Liver (tissue), 9 donors: Measurements from ENCODE around the gene AATK. TPM values are rescaled to one million over a fixed set of nuclear protein-coding genes. Genes with fewer than 3 reads are reported as not detected.
A peak's percentile ranks its signal among the peaks of the same experiment; 100 is the strongest.

Experiments used
- DNase-seq: peaks from one replicate; pipeline ENCODE4 v3.0.0-alpha.2; 2017; ENCODE audit warnings: low spot score
- H3K27ac ChIP-seq, 2 donors: one replicate each; pipeline ENCODE4 v1.7.0; 2013; ENCODE audit warnings: inconsistent platforms in 2 of 2, low read length in 2 of 2, control low read depth in 1 of 2, low read depth in 1 of 2, mild to moderate bottlenecking in 1 of 2
- H3K27me3 ChIP-seq, 4 donors: one replicate each; pipeline versions ENCODE4 v1.6.1 to v1.7.0; 2013; ENCODE audit warnings: low read length in 3 of 4, inconsistent platforms in 1 of 4, mild to moderate bottlenecking in 1 of 4, moderate library complexity in 1 of 4; ENCODE audit not compliant: control insufficient read depth in 4 of 4, insufficient read depth in 4 of 4
- H3K36me3 ChIP-seq, 4 donors: one replicate each; pipeline versions ENCODE4 v1.6.1 to v1.7.0; 2013; ENCODE audit warnings: low read length in 3 of 4, mild to moderate bottlenecking in 3 of 4, low read depth in 1 of 4, moderate library complexity in 1 of 4; ENCODE audit not compliant: control insufficient read depth in 4 of 4, insufficient read depth in 3 of 4
- H3K4me1 ChIP-seq, 4 donors: one replicate each; pipeline versions ENCODE4 v1.6.1 to v1.7.0; 2013; ENCODE audit warnings: low read length in 3 of 4, mild to moderate bottlenecking in 3 of 4, moderate library complexity in 1 of 4; ENCODE audit not compliant: control insufficient read depth in 4 of 4, insufficient read depth in 4 of 4
- H3K4me3 ChIP-seq, 3 donors: one replicate each; pipeline versions ENCODE4 v1.6.1 to v1.7.0; 2013; ENCODE audit warnings: low read length in 3 of 3, control low read depth in 1 of 3, low read depth in 1 of 3, mild to moderate bottlenecking in 1 of 3
- H3K9ac ChIP-seq, 2 donors: one replicate each; pipeline ENCODE4 v1.7.0; 2013; ENCODE audit warnings: low read length in 2 of 2, mild to moderate bottlenecking in 2 of 2, moderate library complexity in 2 of 2, control low read depth in 1 of 2, low read depth in 1 of 2
- H3K9me3 ChIP-seq, 4 donors: one replicate each; pipeline versions ENCODE4 v1.6.1 to v1.7.0; 2013; ENCODE audit warnings: low read length in 3 of 4; ENCODE audit not compliant: control insufficient read depth in 4 of 4
- ATF3 ChIP-seq: IDR thresholded peaks from 2 replicates; pipeline ENCODE4 v1.6.1; 2016; ENCODE audit warnings: antibody characterized with exemption
- CTCF ChIP-seq: fragments of 150-350 bp; IDR thresholded peaks from 2 replicates; pipeline ENCODE4 v1.5.1; 2017; ENCODE audit warnings: improper control_type of control experiment, low read depth, low read length; ENCODE audit not compliant: missing input control
- EGR1 ChIP-seq, 2 donors: IDR thresholded peaks; 2 replicates each; pipeline ENCODE4 v1.6.1; 2016 to 2018; ENCODE audit warnings: antibody characterized with exemption in 2 of 2, low read depth in 2 of 2
- FOXA1 ChIP-seq: IDR thresholded peaks from 2 replicates; pipeline ENCODE4 v1.6.1; 2016; ENCODE audit warnings: antibody characterized with exemption
- FOXA2 ChIP-seq: IDR thresholded peaks from 2 replicates; pipeline ENCODE4 v1.6.1; 2016; ENCODE audit warnings: antibody characterized with exemption
- GABPA ChIP-seq, 2 donors: IDR thresholded peaks in 1 of 2; conservative IDR thresholded peaks in 1 of 2; 2 replicates each; pipeline ENCODE4 v1.6.1; 2016; ENCODE audit warnings: antibody characterized with exemption in 2 of 2, mild to moderate bottlenecking in 1 of 2, moderate library complexity in 1 of 2
- HNF4A ChIP-seq, 2 donors: conservative IDR thresholded peaks; 2 replicates each; pipeline ENCODE4 v1.6.1; 2016; ENCODE audit warnings: antibody characterized with exemption in 2 of 2, mild to moderate bottlenecking in 2 of 2
- HNF4G ChIP-seq: IDR thresholded peaks from 2 replicates; pipeline ENCODE4 v1.6.1; 2016; ENCODE audit warnings: antibody characterized with exemption
- JUND ChIP-seq, 2 donors: IDR thresholded peaks; 2 replicates each; pipeline ENCODE4 v1.6.1; 2016; ENCODE audit warnings: antibody characterized with exemption in 2 of 2
- NR2F2 ChIP-seq: IDR thresholded peaks from 2 replicates; pipeline ENCODE4 v1.6.1; 2016; ENCODE audit warnings: antibody characterized with exemption
- RAD21 ChIP-seq, 2 donors: IDR thresholded peaks; 2 replicates each; pipeline ENCODE4 v1.6.1; 2016; ENCODE audit warnings: antibody characterized with exemption in 2 of 2, mild to moderate bottlenecking in 2 of 2
- REST ChIP-seq: IDR thresholded peaks from 2 replicates; pipeline ENCODE4 v1.6.1; 2016; ENCODE audit warnings: antibody characterized with exemption, mild to moderate bottlenecking
- RXRA ChIP-seq, 2 donors: IDR thresholded peaks; 2 replicates each; pipeline ENCODE4 v1.6.1; 2017 to 2018; ENCODE audit warnings: antibody characterized with exemption in 2 of 2, mild to moderate bottlenecking in 1 of 2
- SP1 ChIP-seq: IDR thresholded peaks from 2 replicates; pipeline ENCODE4 v1.6.1; 2018; ENCODE audit warnings: antibody characterized with exemption, mild to moderate bottlenecking
- TAF1 ChIP-seq: conservative IDR thresholded peaks from 2 replicates; pipeline ENCODE4 v1.6.1; 2016; ENCODE audit warnings: antibody characterized with exemption, mild to moderate bottlenecking
- YY1 ChIP-seq: IDR thresholded peaks from 2 replicates; pipeline ENCODE4 v1.6.1; 2016; ENCODE audit warnings: antibody characterized with exemption, mild to moderate bottlenecking
- ZBTB33 ChIP-seq: IDR thresholded peaks from 2 replicates; pipeline ENCODE4 v1.6.1; 2016; ENCODE audit warnings: antibody characterized with exemption
- WGBS: extraction: QIAGEN DNeasy Blood & Tissue Kit; methylation state at CpG from one replicate; pipeline ENCODE4 v1.1.7; 2013; 5-methylcytosine and 5-hydroxymethylcytosine counted together
- polyA plus RNA-seq, 2 donors: library from polyadenylated mRNA; stranded (reverse) in 1 of 2; unstranded in 1 of 2; fragments of 200-250 nt in 1 of 2; fragments of >200 nt in 1 of 2; fragmentation: Nextera tagmentation in 1 of 2; extraction: Ambion mirVana in 1 of 2; gene quantifications; one replicate each; pipeline versions ENCODE4 v1.2.1 to v1.2.3, GENCODE V29; 2013 to 2015
- total RNA-seq, 2 donors: library from RNA; depleted of rRNA; stranded (reverse); fragments of >200 nt; gene quantifications; one replicate each; pipeline ENCODE4 v1.2.3, GENCODE V29; 2014
- TF ChIP-seq, protein P1 (sequence below): IDR thresholded peaks from 2 replicates; pipeline ENCODE4 v1.6.1; 2016; ENCODE audit warnings: antibody characterized with exemption
- donor health status: healthy.
- donor health status: healthy.
- donor health status: healthy.
- donor health status: healthy.
- donor health status: healthy.

Gene AATK
- total and polyA plus RNA-seq, 4 donors = 0.24 to 2.3 (median 0.62) TPM

- TF ChIP-seq REST = no peak
- TF ChIP-seq FOXA2 = no peak
- TF ChIP-seq SP1 = no peak
- no peak for TF ChIP-seq RXRA (IDR thresholded peaks at IDR 0.05)
- TF ChIP-seq HNF4A (conservative IDR thresholded peaks at IDR 0.05) = no peak
- TF ChIP-seq TAF1 = no peak
- no peak for TF ChIP-seq RAD21 (IDR thresholded peaks at IDR 0.05)
- TF ChIP-seq CTCF = no peak
- TF ChIP-seq NR2F2 = no peak
- no peak for TF ChIP-seq ATF3
- TF ChIP-seq HNF4G = no peak
- TF ChIP-seq YY1 = no peak
- no peak for TF ChIP-seq FOXA1
- no peak for TF ChIP-seq EGR1 (IDR thresholded peaks at IDR 0.05; ENCODE audit: low read depth in 2 of 2)
- no peak for TF ChIP-seq GABPA (IDR thresholded peaks at IDR 0.05 in 1 of 2, conservative IDR thresholded peaks at IDR 0.05 in 1 of 2)
- TF ChIP-seq ZBTB33 = no peak
- TF ChIP-seq JUND (IDR thresholded peaks at IDR 0.05) = no peak
- TF ChIP-seq, protein P1, sequence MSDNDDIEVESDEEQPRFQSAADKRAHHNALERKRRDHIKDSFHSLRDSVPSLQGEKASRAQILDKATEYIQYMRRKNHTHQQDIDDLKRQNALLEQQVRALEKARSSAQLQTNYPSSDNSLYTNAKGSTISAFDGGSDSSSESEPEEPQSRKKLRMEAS = no peak
- Histone ChIP-seq H3K36me3 (peaks cover 0 to 13% (median 0%) of the 10 kb centered on the region in 4 donors), H3K4me1 (peaks cover 10 to 44% (median 23%) of the 10 kb centered on the region in 4 donors), H3K27ac (peak overlapping the region; percentile 2 to 28), H3K9ac (no peak overlapping the region), H3K4me3 (no peak overlapping the region), H3K27me3 (no peaks in the 10 kb centered on the region), H3K9me3 (no peaks in the 10 kb centered on the region)
- no peak for DNase-seq
- 88% methylated on average over 22 of the region's 22 CpGs for WGBS
Measured at GRCh38 chr17:81115749-81116464, 50.1 kb downstream of the AATK start.
